K562 (cell line): ENCODE data around the gene PI16. TPM values are rescaled to one million over a fixed set of nuclear protein-coding genes. Genes with fewer than 3 reads are reported as not detected.
A peak's percentile ranks its signal among the peaks of the same experiment; 100 is the strongest.

Source experiments
- ATAC-seq: fragments of 200-7000 bp; cut with Tn5 transposase; 3 replicates; pipeline ENCODE4 v1.9.1; 2020; ENCODE audit warnings: moderate library complexity
- BruUV-seq: library from RNA; stranded (reverse); fragments of 400-500 nt; replicated peaks from 2 replicates; lab custom pipeline; 2021; lab: Mats Ljungman, UMichigan
- CTCF ChIA-PET: fragments of 300-600 bp; formaldehyde crosslinking; extraction: SDS; loops from one replicate; lab custom pipeline; 2021; ENCODE audit warnings: low intra/inter-chr PET ratio; lab: Yijun Ruan, JAX
- POLR2A ChIA-PET: fragments of 300-600, 350-650 bp; sonication (Branson Sonifier 250); formaldehyde crosslinking; extraction: SDS; loops from one replicate; lab custom pipeline; 2021; ENCODE audit warnings: antibody characterized with exemption, inconsistent platforms; lab: Yijun Ruan, JAX
- DNase-seq, 4 experiments: peaks; one replicate each; pipeline versions ENCODE4 v3.0.0 to v3.0.0-alpha.2; 2011 to 2018; ENCODE audit warnings: low spot score in 3 of 4, mixed read lengths in 3 of 4; ENCODE audit errors: extremely low read depth in 1 of 4
- FAIRE-seq: peaks from 2 replicates; lab custom pipeline; 2011; peaks lifted over from hg19 to GRCh38; lab: Jason Lieb, UNC
- H2AFZ ChIP-seq: 2 replicates; pipeline ENCODE4 v1.6.0; 2011; ENCODE audit warnings: low read depth, low read length, control low read depth, inconsistent platforms
- H3K27ac ChIP-seq: fragments of 200-600 bp; 3 replicates; pipeline ENCODE4 v1.8.0; 2011; ENCODE audit warnings: low read depth, mild to moderate bottlenecking, control low read depth, inconsistent platforms, low read length, moderate library complexity, mixed read lengths; ENCODE audit errors: extremely low read depth
- H3K27me3 ChIP-seq, 2 experiments: fragments of 300-600 bp in 1 of 2; 2 replicates in 1 of 2; 3 replicates in 1 of 2; pipeline versions ENCODE4 v1.6.0 to v1.8.0; 2011; ENCODE audit warnings: inconsistent platforms in 2 of 2, low read length in 2 of 2, mild to moderate bottlenecking in 1 of 2, mixed read lengths in 1 of 2, moderate library complexity in 1 of 2; ENCODE audit not compliant: control insufficient read depth in 2 of 2, insufficient read depth in 2 of 2
- H3K36me3 ChIP-seq: fragments of 300-600 bp; 3 replicates; pipeline ENCODE4 v1.8.0; 2011; ENCODE audit warnings: mild to moderate bottlenecking, low read length, inconsistent platforms; ENCODE audit not compliant: control insufficient read depth, insufficient read depth
- H3K4me1 ChIP-seq, 2 experiments: fragments of 200-600 bp in 1 of 2; replicated peaks in 1 of 2; 2 replicates in 1 of 2; 3 replicates in 1 of 2; pipeline versions ENCODE4 v1.5.1 to v1.8.0; 2011; ENCODE audit warnings: inconsistent platforms in 2 of 2, low read length in 2 of 2, mild to moderate bottlenecking in 1 of 2, mixed read lengths in 1 of 2, moderate library complexity in 1 of 2; ENCODE audit not compliant: control insufficient read depth in 2 of 2, insufficient read depth in 2 of 2
- H3K4me2 ChIP-seq: 2 replicates; pipeline ENCODE4 v1.6.1; 2011; ENCODE audit warnings: low read length, control low read depth, inconsistent platforms, mixed read lengths; ENCODE audit not compliant: insufficient read depth
- H3K4me3 ChIP-seq: fragments of 200-600 bp; sonication (generic), shearing (Covaris generic); 2 replicates; pipeline ENCODE4 v1.5.1; 2016; ENCODE audit warnings: control low read depth, inconsistent platforms
- H3K79me2 ChIP-seq: fragments of 200-600 bp; 3 replicates; pipeline ENCODE4 v1.8.0; 2011; ENCODE audit warnings: low read length, inconsistent platforms; ENCODE audit not compliant: control insufficient read depth, insufficient read depth
- H3K9ac ChIP-seq, 2 experiments: 2 replicates each; pipeline versions ENCODE4 v1.6.0 to v1.6.1; 2011; ENCODE audit warnings: low read depth in 2 of 2, low read length in 2 of 2, control low read depth in 1 of 2, inconsistent platforms in 1 of 2, mild to moderate bottlenecking in 1 of 2, mixed read lengths in 1 of 2; ENCODE audit not compliant: insufficient read depth in 1 of 2
- H3K9me1 ChIP-seq: one replicate; pipeline ENCODE4 v1.6.0; 2011; ENCODE audit warnings: inconsistent platforms, mild to moderate bottlenecking, low read length, moderate library complexity; ENCODE audit not compliant: control insufficient read depth, insufficient read depth
- H3K9me3 ChIP-seq: replicated peaks from 2 replicates; pipeline ENCODE4 v1.5.1; 2011; ENCODE audit warnings: low read depth, low read length, inconsistent platforms; ENCODE audit not compliant: control insufficient read depth, insufficient read depth
- H4K20me1 ChIP-seq: replicated peaks from 2 replicates; pipeline ENCODE4 v1.6.1; 2011; ENCODE audit warnings: low read length, inconsistent platforms, mixed read lengths; ENCODE audit not compliant: control insufficient read depth, insufficient read depth
- CBFA2T3 ChIP-seq: fragments of 450-650 bp; IDR thresholded peaks from 2 replicates; pipeline ENCODE4 v1.6.1; 2017
- MAFF ChIP-seq: IDR thresholded peaks from 2 replicates; pipeline ENCODE4 v1.6.1; 2012; ENCODE audit warnings: low read length, improper control_type of control experiment
- TAF15 ChIP-seq: fragments of 200-400 bp; formaldehyde crosslinking; IDR thresholded peaks from 2 replicates; pipeline ENCODE4 v1.6.1; 2017; ENCODE audit warnings: mild to moderate bottlenecking, low read depth, low read length, moderate library complexity
- WGBS: fragments of 100-300 bp; shearing (Covaris generic); methylation state at CpG from one replicate; pipeline ENCODE4 v1.1.6; 2016; ENCODE audit warnings: low coverage, mixed read lengths; ENCODE audit not compliant: insufficient coverage; ENCODE audit errors: missing lambda C conversion rate; 5-methylcytosine and 5-hydroxymethylcytosine counted together
- in situ Hi-C: fragments of 300-500 bp; cut with MboI; formaldehyde crosslinking; loops from 4 replicates; pipeline ENCODE4 v1.15.0; 2018; ENCODE audit warnings: inconsistent platforms, mixed read lengths
- intact Hi-C: fragments of 100-400 bp; cut with micrococcal nuclease; formaldehyde crosslinking; loops from 2 replicates; pipeline ENCODE4 v1.14.2; 2022
- polyA plus RNA-seq, 8 experiments: library from polyadenylated mRNA; depleted of rRNA in 4 of 8; stranded (reverse) in 5 of 8; unstranded in 3 of 8; fragments of >200 nt; fragmentation: Nextera tagmentation in 2 of 8; fragmentation: Illumina TruSeq in 1 of 8; extraction: Ambion mirVana in 2 of 8; extraction: Trizol in 1 of 8; gene quantifications; 2 replicates each; pipeline versions ENCODE4 v1.2.1 to v1.2.3, GENCODE V29; 2011 to 2014; ENCODE audit warnings: inconsistent platforms in 1 of 8, missing spikeins in 1 of 8
- total RNA-seq, 7 experiments: library from RNA; depleted of rRNA in 6 of 7; stranded (reverse); fragments of >200 nt in 6 of 7; fragmentation: Illumina TruSeq in 2 of 7; extraction: Trizol in 2 of 7; gene quantifications; 2 replicates each; pipeline versions ENCODE4 v1.2.1 to v1.2.3, GENCODE V29; 2011 to 2021; ENCODE audit warnings: low replicate concordance in 1 of 7

The PI16 gene
- total and polyA plus RNA-seq, 9 of the 15 experiments (the other 6 are each of a cell fraction or from before 2014, with no cell fraction given): 0.06 to 0.18 TPM; not detected in 7

DNA sequence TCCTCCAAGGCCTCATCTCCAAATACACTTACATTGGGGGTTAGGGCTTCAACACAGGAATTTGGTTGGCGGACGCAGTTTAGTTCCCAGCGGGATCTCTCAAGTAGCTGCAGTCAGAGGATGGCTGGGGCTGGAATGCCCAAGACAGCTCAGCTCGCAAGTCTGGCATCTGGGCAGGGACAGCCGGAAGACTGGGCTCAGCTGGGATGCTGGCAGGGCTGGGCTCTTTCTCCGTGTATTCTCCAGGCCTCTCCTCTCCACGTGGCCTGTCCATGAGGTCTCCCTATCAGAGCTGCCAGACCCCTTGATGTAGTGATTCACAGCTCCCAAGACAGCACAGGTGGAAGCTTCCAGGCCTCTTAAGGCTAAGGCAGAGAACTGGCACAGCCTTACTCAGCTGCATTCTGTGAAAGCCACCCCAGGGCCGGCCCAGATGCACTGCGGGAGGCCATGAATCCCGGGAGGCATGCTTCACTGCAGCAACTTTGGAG, 55.9 kb downstream of the PI16 start:
- ChIA-PET CTCF (interaction anchor here (1.3 kb wide), 1 partner anchor 8 kb away, joined by 3 read pairs; no protein-coding TSS in a partner anchor), POLR2A (interaction anchor here (0.6 to 1.3 kb wide), 3 partner anchors 9 to 158 kb away, joined by 3 read pairs; no protein-coding TSS in a partner anchor)
- H3K4me3 ChIP-seq: no peak overlapping the region
- H3K9me3 ChIP-seq: no peaks in the 10 kb centered on the region
- H3K27me3 ChIP-seq: peaks cover 13 to 50% of the 10 kb centered on the region in 2 experiments; a peak in 4 of 5 replicates
- in situ Hi-C loops: loop anchor here (25.0 kb wide), 1 partner anchor 1477 kb away; no protein-coding TSS in a partner anchor
- H4K20me1 ChIP-seq: peaks cover 3% of the 10 kb centered on the region; the same call in 1 of the 2 replicates
- no peak overlapping the region for H3K27ac ChIP-seq
- FAIRE-seq (peak; percentile 77), DNase-seq (no peak), ATAC-seq (no peak)
- 0 out of 4 replicates have a peak overlapping the region, but pooled peaks of 1 of the 2 experiments have one; percentile 46 for H3K9ac ChIP-seq
- WGBS: 28% methylated on average over 10 of the region's 10 CpGs
- intact Hi-C loops: loop anchor here (10.0 kb wide), 1 partner anchor 96 kb away; no protein-coding TSS in a partner anchor
- no peaks in the 10 kb centered on the region for H3K79me2 ChIP-seq
- no peak overlapping the region for H3K4me2 ChIP-seq
- no peaks in the 10 kb centered on the region for H3K36me3 ChIP-seq
- H3K9me1 ChIP-seq: no peaks in the 10 kb centered on the region
- no peak for TF ChIP-seq MAFF
- TF ChIP-seq TAF15: no peak
- peak; percentile 24; the same call in 1 of the 2 replicates for TF ChIP-seq CBFA2T3
- H3K4me1 ChIP-seq: peaks cover 2 to 18% of the 10 kb centered on the region in 2 experiments; a peak in 4 of 5 replicates
- BruUV-seq: no TSS peak
- no peak overlapping the region for H2AFZ ChIP-seq
